GM19240 (cell line): ENCODE data around the gene SURF6.
"Not testable (repeated sequence)": the region's sequence is repeated elsewhere in the genome, so short reads cannot be mapped to it uniquely, and the experiment has no call there.

Experiments
- DNase-seq: peaks from one replicate; pipeline ENCODE4 v3.0.0; 2011; ENCODE audit warnings: low spot score; ENCODE audit not compliant: insufficient read length

Gene SURF6

GRCh38 chr9:133329306-133330156, 6.5 kb downstream of the SURF6 start:
- not testable (repeated sequence) for DNase-seq

GRCh38 chr9:133327834-133328484, 8.0 kb downstream of the SURF6 start:
- no peak for DNase-seq

GRCh38 chr9:133327021-133327420, 9.0 kb downstream of the SURF6 start:
- DNase-seq, result not testable (repeated sequence)

GRCh38 chr9:133323991-133324703, 11.8 kb downstream of the SURF6 start:
- no peak for DNase-seq

- DNase-seq, result no peak
These were observed 12.8 kb downstream of the SURF6 start for GRCh38 chr9:133323211-133323610.

GRCh38 chr9:133322701-133323100, 13.3 kb downstream of the SURF6 start:
- DNase-seq, result no peak

GRCh38 chr9:133321411-133321935, 14.5 kb downstream of the SURF6 start:
- no peak for DNase-seq

- no peak for DNase-seq
These were observed 15.5 kb downstream of the SURF6 start for GRCh38 chr9:133320421-133320881.

GRCh38 chr9:133317551-133317950, 18.4 kb downstream of the SURF6 start:
- not testable (repeated sequence) for DNase-seq

GRCh38 chr9:133315997-133316396, 20.0 kb downstream of the SURF6 start:
- no peak for DNase-seq

- DNase-seq, result no peak
These were observed 26.4 kb downstream of the SURF6 start for GRCh38 chr9:133309608-133310007.

- DNase-seq, result no peak
These were observed 28.7 kb downstream of the SURF6 start for GRCh38 chr9:133307301-133307700.

- DNase-seq, result no peak
These were observed 29.5 kb downstream of the SURF6 start for GRCh38 chr9:133306242-133307204.

GRCh38 chr9:133305731-133306130, 30.3 kb downstream of the SURF6 start:
- DNase-seq, result no peak

GRCh38 chr9:133304477-133305377, 31.3 kb downstream of the SURF6 start:
- DNase-seq, result no peak

- no peak for DNase-seq
These were observed 31.9 kb downstream of the SURF6 start for GRCh38 chr9:133304158-133304470.

- DNase-seq, result no peak
These were observed 32.5 kb downstream of the SURF6 start for GRCh38 chr9:133303266-133304157.
